H1 (cell line): ENCODE results near the gene SCRN1. TPM values are rescaled to one million over a fixed set of nuclear protein-coding genes. Genes with fewer than 3 reads are reported as not detected.

Experiments
- CHD1 ChIP-seq: IDR thresholded peaks from 2 replicates; pipeline ENCODE4 v1.6.1; 2012; ENCODE audit warnings: low read depth, low read length, improper control_type of control experiment
- FOSL1 ChIP-seq: IDR thresholded peaks from 2 replicates; pipeline ENCODE4 v1.6.1; 2011; ENCODE audit warnings: mild to moderate bottlenecking, low read depth, low read length, moderate library complexity; ENCODE audit not compliant: insufficient read depth
- HDAC6 ChIP-seq: IDR thresholded peaks from one replicate; pipeline ENCODE4 v1.7.1; 2012; ENCODE audit warnings: low read depth, mild to moderate bottlenecking, inconsistent platforms, low read length, moderate library complexity
- RAD21 ChIP-seq, 2 experiments: IDR thresholded peaks in 1 of 2; conservative IDR thresholded peaks in 1 of 2; 2 replicates each; pipeline ENCODE4 v1.6.1; 2011; ENCODE audit warnings: low read depth in 2 of 2, low read length in 2 of 2, improper control_type of control experiment in 1 of 2, inconsistent platforms in 1 of 2, mild to moderate bottlenecking in 1 of 2, moderate library complexity in 1 of 2
- RFX5 ChIP-seq: IDR thresholded peaks from 2 replicates; pipeline ENCODE4 v1.6.1; 2011; ENCODE audit warnings: low read depth, low read length, improper control_type of control experiment, borderline replicate concordance
- SAP30 ChIP-seq: fragments of 300-600 bp; sonication (generic); IDR thresholded peaks from 2 replicates; pipeline ENCODE4 v1.7.1; 2012; ENCODE audit warnings: low read length, moderate library complexity, mild to moderate bottlenecking, inconsistent platforms; ENCODE audit not compliant: insufficient read depth, insufficient replicate concordance
- TEAD4 ChIP-seq: IDR thresholded peaks from 2 replicates; pipeline ENCODE4 v1.6.1; 2012; ENCODE audit warnings: low read depth, low read length, inconsistent platforms, mixed read lengths
- ZNF274 ChIP-seq: IDR thresholded peaks from 2 replicates; pipeline ENCODE4 v1.7.0; 2012; ENCODE audit warnings: low read length, borderline replicate concordance; ENCODE audit errors: extremely low read depth
- polyA plus RNA-seq, 7 experiments: library from polyadenylated mRNA; depleted of rRNA in 3 of 7; stranded (reverse) in 5 of 7; unstranded in 2 of 7; fragments of >200 nt in 5 of 7; fragments of 200-250 nt in 2 of 7; gene quantifications; 1 replicate in 5 of 7; 2 replicates in 1 of 7; 4 replicates in 1 of 7; pipeline versions ENCODE4 v1.2.1 to v1.2.3, GENCODE V29; 2011 to 2013; ENCODE audit warnings: missing spikeins in 2 of 7, mixed read lengths in 2 of 7
- total RNA-seq: library from RNA; stranded (reverse); fragmentation: NEBNext Ultra II Directional; extraction: Animal tissue kit (Norgen Biotek cat#: 25700); gene quantifications from 2 replicates; pipeline ENCODE4 v1.2.1, GENCODE V29; 2021
- TF ChIP-seq, protein P1 (sequence below): fragments of 300-600 bp; sonication (generic); IDR thresholded peaks from 2 replicates; pipeline ENCODE4 v1.7.1; 2012; ENCODE audit warnings: low read length, moderate library complexity, mild to moderate bottlenecking, inconsistent platforms; ENCODE audit not compliant: insufficient replicate concordance

Gene SCRN1
- total and polyA plus RNA-seq, 2 of the 8 experiments (the other 6 are each of a cell fraction or from before 2014, with no cell fraction given), result 36.0 to 75.8 TPM

DNA sequence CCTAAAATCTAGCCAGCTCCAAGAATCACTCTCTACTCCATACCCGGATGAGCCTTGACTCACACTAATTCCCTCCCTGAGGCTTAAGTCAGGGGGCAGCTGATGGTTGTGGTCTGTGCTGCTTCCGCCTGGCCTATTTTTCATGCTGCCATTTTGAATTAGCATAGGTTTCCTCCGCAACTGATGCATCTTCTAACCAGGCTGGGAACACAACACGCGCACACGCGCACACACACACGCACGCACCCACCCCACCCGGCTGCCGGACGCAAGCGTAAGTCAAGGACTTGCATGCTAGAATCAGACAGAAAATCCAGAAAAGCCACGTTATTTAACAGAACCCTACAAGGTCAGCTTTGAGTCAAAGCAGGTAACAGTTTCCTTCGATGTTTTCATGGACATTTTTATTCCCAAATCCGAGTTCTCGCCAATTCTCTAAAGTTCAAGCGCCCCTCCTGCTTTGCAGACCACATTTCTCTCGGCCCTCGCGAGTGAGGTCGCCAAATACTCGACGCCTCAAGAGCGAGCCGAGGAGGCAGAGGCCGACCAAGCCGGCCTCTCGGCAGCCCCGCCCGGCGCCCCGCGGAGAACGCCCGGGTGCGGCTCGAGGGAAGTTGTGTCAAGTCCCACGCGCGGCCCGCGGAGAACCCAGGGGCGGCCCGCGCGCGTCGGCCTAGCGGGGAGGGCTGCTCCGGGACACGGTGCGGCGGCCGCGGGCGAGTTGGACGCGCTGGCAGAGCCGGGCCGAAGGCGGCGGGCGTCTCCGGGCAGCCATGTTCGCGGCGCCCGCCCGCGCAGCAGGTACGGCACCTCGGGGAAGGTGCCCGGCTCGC is 961 bp downstream of the SCRN1 start (continued):
- TF ChIP-seq, protein P1, sequence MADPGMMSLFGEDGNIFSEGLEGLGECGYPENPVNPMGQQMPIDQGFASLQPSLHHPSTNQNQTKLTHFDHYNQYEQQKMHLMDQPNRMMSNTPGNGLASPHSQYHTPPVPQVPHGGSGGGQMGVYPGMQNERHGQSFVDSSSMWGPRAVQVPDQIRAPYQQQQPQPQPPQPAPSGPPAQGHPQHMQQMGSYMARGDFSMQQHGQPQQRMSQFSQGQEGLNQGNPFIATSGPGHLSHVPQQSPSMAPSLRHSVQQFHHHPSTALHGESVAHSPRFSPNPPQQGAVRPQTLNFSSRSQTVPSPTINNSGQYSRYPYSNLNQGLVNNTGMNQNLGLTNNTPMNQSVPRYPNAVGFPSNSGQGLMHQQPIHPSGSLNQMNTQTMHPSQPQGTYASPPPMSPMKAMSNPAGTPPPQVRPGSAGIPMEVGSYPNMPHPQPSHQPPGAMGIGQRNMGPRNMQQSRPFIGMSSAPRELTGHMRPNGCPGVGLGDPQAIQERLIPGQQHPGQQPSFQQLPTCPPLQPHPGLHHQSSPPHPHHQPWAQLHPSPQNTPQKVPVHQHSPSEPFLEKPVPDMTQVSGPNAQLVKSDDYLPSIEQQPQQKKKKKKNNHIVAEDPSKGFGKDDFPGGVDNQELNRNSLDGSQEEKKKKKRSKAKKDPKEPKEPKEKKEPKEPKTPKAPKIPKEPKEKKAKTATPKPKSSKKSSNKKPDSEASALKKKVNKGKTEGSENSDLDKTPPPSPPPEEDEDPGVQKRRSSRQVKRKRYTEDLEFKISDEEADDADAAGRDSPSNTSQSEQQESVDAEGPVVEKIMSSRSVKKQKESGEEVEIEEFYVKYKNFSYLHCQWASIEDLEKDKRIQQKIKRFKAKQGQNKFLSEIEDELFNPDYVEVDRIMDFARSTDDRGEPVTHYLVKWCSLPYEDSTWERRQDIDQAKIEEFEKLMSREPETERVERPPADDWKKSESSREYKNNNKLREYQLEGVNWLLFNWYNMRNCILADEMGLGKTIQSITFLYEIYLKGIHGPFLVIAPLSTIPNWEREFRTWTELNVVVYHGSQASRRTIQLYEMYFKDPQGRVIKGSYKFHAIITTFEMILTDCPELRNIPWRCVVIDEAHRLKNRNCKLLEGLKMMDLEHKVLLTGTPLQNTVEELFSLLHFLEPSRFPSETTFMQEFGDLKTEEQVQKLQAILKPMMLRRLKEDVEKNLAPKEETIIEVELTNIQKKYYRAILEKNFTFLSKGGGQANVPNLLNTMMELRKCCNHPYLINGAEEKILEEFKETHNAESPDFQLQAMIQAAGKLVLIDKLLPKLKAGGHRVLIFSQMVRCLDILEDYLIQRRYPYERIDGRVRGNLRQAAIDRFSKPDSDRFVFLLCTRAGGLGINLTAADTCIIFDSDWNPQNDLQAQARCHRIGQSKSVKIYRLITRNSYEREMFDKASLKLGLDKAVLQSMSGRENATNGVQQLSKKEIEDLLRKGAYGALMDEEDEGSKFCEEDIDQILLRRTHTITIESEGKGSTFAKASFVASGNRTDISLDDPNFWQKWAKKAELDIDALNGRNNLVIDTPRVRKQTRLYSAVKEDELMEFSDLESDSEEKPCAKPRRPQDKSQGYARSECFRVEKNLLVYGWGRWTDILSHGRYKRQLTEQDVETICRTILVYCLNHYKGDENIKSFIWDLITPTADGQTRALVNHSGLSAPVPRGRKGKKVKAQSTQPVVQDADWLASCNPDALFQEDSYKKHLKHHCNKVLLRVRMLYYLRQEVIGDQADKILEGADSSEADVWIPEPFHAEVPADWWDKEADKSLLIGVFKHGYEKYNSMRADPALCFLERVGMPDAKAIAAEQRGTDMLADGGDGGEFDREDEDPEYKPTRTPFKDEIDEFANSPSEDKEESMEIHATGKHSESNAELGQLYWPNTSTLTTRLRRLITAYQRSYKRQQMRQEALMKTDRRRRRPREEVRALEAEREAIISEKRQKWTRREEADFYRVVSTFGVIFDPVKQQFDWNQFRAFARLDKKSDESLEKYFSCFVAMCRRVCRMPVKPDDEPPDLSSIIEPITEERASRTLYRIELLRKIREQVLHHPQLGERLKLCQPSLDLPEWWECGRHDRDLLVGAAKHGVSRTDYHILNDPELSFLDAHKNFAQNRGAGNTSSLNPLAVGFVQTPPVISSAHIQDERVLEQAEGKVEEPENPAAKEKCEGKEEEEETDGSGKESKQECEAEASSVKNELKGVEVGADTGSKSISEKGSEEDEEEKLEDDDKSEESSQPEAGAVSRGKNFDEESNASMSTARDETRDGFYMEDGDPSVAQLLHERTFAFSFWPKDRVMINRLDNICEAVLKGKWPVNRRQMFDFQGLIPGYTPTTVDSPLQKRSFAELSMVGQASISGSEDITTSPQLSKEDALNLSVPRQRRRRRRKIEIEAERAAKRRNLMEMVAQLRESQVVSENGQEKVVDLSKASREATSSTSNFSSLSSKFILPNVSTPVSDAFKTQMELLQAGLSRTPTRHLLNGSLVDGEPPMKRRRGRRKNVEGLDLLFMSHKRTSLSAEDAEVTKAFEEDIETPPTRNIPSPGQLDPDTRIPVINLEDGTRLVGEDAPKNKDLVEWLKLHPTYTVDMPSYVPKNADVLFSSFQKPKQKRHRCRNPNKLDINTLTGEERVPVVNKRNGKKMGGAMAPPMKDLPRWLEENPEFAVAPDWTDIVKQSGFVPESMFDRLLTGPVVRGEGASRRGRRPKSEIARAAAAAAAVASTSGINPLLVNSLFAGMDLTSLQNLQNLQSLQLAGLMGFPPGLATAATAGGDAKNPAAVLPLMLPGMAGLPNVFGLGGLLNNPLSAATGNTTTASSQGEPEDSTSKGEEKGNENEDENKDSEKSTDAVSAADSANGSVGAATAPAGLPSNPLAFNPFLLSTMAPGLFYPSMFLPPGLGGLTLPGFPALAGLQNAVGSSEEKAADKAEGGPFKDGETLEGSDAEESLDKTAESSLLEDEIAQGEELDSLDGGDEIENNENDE, result no peak
- TF ChIP-seq TEAD4 (no peak), CHD1 (no peak), RFX5 (no peak), ZNF274 (no peak), RAD21 (IDR thresholded peaks at IDR 0.05 in 1 of 2, conservative IDR thresholded peaks at IDR 0.05 in 1 of 2; ENCODE audit: low read depth in 2 of 2, low read length in 2 of 2) (no peak), SAP30 (no peak), FOSL1 (no peak), HDAC6 (no peak)
